PC-9 (cell line): ENCODE results near the gene NOL6.

Experiments
- CTCF ChIP-seq: fragments of 200-600 bp; sonication (generic); conservative IDR thresholded peaks from 2 replicates; pipeline ENCODE4 v1.6.1; 2017; ENCODE audit warnings: mixed run types, antibody characterized with exemption, mild to moderate bottlenecking, moderate library complexity
- EZH2 ChIP-seq: fragments of 200-600 bp; sonication (generic); IDR thresholded peaks from 2 replicates; pipeline ENCODE4 v1.8.0; 2017; ENCODE audit warnings: antibody characterized with exemption, low read depth

GRCh38 chr9:33468215-33468730 is 5.5 kb downstream of the NOL6 start:
- TF ChIP-seq CTCF (no peak), EZH2 (no peak)
